Left lung (tissue), 10 donors: Measurements from ENCODE around the gene SERPINB4. TPM values are rescaled to one million over a fixed set of nuclear protein-coding genes. Genes with fewer than 3 reads are reported as not detected.

Experiments used
- ATAC-seq: fragments of 200-7000 bp; cut with Tn5 transposase; one replicate; pipeline ENCODE4 v1.9.1; 2020; ENCODE audit warnings: moderate library complexity
- DNase-seq, 4 donors: peaks; one replicate each; pipeline ENCODE4 v3.0.0-alpha.2; 2013 to 2020
- H3K27ac ChIP-seq, 2 donors: fragments of 200-600 bp; sonication (generic) in 1 of 2; one replicate each; pipeline versions ENCODE4 v1.5.0 to v1.8.0; 2020 to 2021
- H3K27me3 ChIP-seq, 2 donors: fragments of 200-600 bp; sonication (generic) in 1 of 2; one replicate each; pipeline versions ENCODE4 v1.5.0 to v1.8.0; 2020 to 2021
- H3K36me3 ChIP-seq, 2 donors: fragments of 200-600 bp; sonication (generic) in 1 of 2; one replicate each; pipeline versions ENCODE4 v1.5.0 to v1.8.0; 2020 to 2021
- H3K4me1 ChIP-seq, 2 donors: fragments of 200-600 bp; one replicate each; pipeline ENCODE4 v1.8.0; 2021
- H3K4me3 ChIP-seq, 2 donors: fragments of 200-600 bp; sonication (generic) in 1 of 2; one replicate each; pipeline versions ENCODE4 v1.5.0 to v1.8.0; 2020 to 2021; ENCODE audit warnings: mild to moderate bottlenecking in 1 of 2
- H3K9me3 ChIP-seq, 2 donors: fragments of 200-600 bp; sonication (generic) in 1 of 2; one replicate each; pipeline versions ENCODE4 v1.5.0 to v1.8.0; 2020 to 2021
- intact Hi-C, 2 donors: fragments of 100-400 bp; cut with DNase I; formaldehyde crosslinking; loops; one replicate each; pipeline versions ENCODE4 v1.11.2 to v1.14.2; 2022
- polyA plus RNA-seq, 6 donors: library from polyadenylated mRNA; unstranded; fragments of 120-200 nt; gene quantifications; one replicate each; pipeline ENCODE4 v1.2.1, GENCODE V29; 2013; ENCODE audit not compliant: insufficient read length in 6 of 6
- total RNA-seq, 2 donors: library from RNA; stranded (reverse); fragmentation: NEBNext Ultra II Directional; extraction: Animal tissue kit (Norgen Biotek cat#: 25700); gene quantifications; one replicate each; pipeline ENCODE4 v1.2.1, GENCODE V29; 2021
- TF ChIP-seq, protein P1 (sequence below), 2 donors: fragments of 200-600 bp; sonication (generic) in 1 of 2; IDR thresholded peaks; one replicate each; pipeline versions ENCODE4 v1.5.0 to v1.8.0; 2021; ENCODE audit warnings: antibody characterized with exemption in 2 of 2
- donor health status: DM: no; HTN: yes; CAD: no.
- donor health status: DM: no; HTN: no; CAD: no.

Gene SERPINB4
- total and polyA plus RNA-seq, 8 donors: 0.42 TPM; not detected in 7

DNA sequence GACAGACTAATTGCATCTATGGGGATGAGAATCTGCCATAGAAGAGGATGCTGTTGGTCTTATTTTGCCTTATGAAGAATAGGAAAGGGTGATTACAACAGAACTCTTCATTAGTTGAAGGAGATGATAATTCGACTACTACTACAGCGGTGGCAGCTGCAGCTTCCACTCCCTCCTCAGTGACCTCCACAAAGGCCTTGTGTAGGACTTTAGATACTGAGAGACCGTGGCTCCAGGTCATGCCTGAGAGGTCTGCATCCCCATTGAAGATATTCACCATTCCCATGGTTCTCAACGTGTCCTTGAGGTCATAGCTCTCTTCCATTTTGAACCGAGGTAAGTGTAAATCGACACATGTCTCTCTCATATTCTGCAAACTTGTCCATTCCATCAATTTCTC lies 6.4 kb downstream of the SERPINB4 start:
- Histone ChIP-seq H3K36me3 (no peaks in the 10 kb centered on the region), H3K4me3 (no peak overlapping the region), H3K27ac (no peak overlapping the region), H3K27me3 (no peaks in the 10 kb centered on the region), H3K4me1 (no peaks in the 10 kb centered on the region), H3K9me3 (peaks cover 0 to 7% of the 10 kb centered on the region in 2 donors)
- DNase-seq (no peak), ATAC-seq (no peak)
- intact Hi-C loops: no loop called here
- TF ChIP-seq, protein P1, sequence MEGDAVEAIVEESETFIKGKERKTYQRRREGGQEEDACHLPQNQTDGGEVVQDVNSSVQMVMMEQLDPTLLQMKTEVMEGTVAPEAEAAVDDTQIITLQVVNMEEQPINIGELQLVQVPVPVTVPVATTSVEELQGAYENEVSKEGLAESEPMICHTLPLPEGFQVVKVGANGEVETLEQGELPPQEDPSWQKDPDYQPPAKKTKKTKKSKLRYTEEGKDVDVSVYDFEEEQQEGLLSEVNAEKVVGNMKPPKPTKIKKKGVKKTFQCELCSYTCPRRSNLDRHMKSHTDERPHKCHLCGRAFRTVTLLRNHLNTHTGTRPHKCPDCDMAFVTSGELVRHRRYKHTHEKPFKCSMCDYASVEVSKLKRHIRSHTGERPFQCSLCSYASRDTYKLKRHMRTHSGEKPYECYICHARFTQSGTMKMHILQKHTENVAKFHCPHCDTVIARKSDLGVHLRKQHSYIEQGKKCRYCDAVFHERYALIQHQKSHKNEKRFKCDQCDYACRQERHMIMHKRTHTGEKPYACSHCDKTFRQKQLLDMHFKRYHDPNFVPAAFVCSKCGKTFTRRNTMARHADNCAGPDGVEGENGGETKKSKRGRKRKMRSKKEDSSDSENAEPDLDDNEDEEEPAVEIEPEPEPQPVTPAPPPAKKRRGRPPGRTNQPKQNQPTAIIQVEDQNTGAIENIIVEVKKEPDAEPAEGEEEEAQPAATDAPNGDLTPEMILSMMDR (IDR thresholded peaks at IDR 0.05): no peak

DNA sequence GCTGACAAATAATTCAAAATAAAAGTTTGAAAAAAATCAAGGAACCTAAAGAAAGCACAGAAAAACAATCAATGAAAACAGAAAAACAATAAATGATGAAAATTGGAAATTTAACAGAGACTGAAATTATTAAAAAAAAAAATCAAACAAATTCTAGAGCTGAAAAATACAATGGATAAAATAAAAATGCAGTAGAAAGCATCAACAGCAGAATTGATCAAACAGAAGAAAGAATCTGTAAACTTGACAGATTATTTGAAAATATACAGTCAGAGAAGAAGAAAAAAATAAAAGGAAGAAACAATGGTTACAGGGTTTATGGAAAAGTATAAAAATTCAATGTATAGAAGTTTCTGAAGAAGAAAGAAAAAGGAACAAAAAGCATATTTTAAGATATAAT lies 16.2 kb downstream of the SERPINB4 start:
- intact Hi-C loops: no loop called here
- no peaks in the 10 kb centered on the region for H3K27me3 ChIP-seq
- TF ChIP-seq, protein P1 (IDR thresholded peaks at IDR 0.05): no peak
- H3K4me3 ChIP-seq: no peak overlapping the region
- no peaks in the 10 kb centered on the region for H3K4me1 ChIP-seq
- peaks cover 0 to 60% of the 10 kb centered on the region in 2 donors for H3K9me3 ChIP-seq
- no peak for ATAC-seq
- H3K27ac ChIP-seq: no peak overlapping the region
- no peak for DNase-seq
- H3K36me3 ChIP-seq: no peaks in the 10 kb centered on the region

DNA sequence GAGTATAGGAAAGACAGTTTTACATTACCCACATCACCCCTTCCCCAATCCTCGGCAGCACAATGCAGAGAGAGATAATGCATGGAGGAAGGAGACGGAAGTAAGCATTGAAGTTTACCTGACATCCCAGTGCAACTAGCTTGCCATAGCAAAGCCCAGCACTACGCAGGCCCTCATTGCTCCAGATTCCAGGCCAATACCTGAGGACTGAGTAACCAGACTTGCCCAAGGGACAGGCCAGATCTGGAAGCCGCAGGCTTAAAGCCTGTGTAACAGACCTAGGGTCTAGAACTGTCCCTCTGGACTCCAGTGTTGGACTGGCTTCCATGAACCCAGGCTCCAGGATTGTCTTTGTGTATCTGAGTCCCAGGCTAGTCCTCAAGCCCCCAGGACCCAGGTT lies 17.6 kb downstream of the SERPINB4 start:
- Histone ChIP-seq H3K4me3 (no peak overlapping the region), H3K9me3 (peaks cover 0 to 53% of the 10 kb centered on the region in 2 donors), H3K4me1 (no peaks in the 10 kb centered on the region), H3K27ac (no peak overlapping the region), H3K36me3 (no peaks in the 10 kb centered on the region), H3K27me3 (no peaks in the 10 kb centered on the region)
- DNase-seq: no peak
- TF ChIP-seq, protein P1 (IDR thresholded peaks at IDR 0.05): no peak
- no peak for ATAC-seq
- intact Hi-C loops: no loop called here

DNA sequence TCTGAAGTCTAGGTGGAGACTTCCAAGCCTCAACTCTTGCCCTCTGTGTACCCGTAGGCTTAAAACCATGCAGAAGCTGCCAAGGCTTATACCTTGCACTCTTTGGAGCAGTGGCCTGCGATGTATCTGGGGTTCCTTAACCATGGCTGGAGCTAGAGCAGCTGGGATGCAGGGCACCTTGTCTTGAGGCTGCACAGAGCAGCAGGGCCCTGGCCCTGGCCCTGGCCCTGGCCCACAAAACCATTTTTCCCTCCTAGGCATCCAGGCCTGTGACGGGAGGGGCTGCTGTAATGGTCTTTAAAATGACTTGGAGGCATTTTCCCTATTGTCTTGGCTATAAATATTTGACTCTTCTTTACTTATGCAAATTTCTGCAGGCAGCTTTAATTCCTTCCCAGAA lies 19.2 kb downstream of the SERPINB4 start:
- no peaks in the 10 kb centered on the region for H3K4me1 ChIP-seq
- H3K9me3 ChIP-seq: peaks cover 0 to 47% of the 10 kb centered on the region in 2 donors
- TF ChIP-seq, protein P1 (IDR thresholded peaks at IDR 0.05): no peak
- intact Hi-C loops: no loop called here
- no peak overlapping the region for H3K27ac ChIP-seq
- no peaks in the 10 kb centered on the region for H3K27me3 ChIP-seq
- H3K36me3 ChIP-seq: no peaks in the 10 kb centered on the region
- DNase-seq (no peak), ATAC-seq (no peak)
- no peak overlapping the region for H3K4me3 ChIP-seq

DNA sequence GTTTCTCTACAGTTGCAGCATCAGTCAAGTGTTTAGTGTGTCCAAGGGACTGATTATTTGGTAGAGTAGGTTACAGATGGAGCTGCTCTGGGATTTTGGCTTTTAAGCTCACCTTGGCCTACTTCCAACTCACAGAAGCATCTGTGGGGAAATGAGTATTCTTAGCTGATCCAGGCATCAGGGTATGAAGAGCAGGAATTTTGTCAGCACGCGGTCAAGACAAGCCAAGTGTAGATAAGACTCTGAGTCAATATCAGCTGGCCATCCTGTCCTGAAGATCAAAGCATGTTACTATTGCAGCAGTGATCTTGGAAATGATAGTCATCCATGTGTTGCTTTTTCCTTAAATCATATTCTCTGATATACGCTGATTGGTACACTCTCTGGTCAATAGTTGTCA lies 24.4 kb downstream of the SERPINB4 start:
- no peak for ATAC-seq
- intact Hi-C loops: no loop called here
- TF ChIP-seq, protein P1 (IDR thresholded peaks at IDR 0.05): no peak
- Histone ChIP-seq H3K4me3 (no peak overlapping the region), H3K27me3 (no peaks in the 10 kb centered on the region), H3K36me3 (no peaks in the 10 kb centered on the region), H3K4me1 (no peaks in the 10 kb centered on the region), H3K9me3 (peaks cover 0 to 10% of the 10 kb centered on the region in 2 donors), H3K27ac (no peak overlapping the region)
- DNase-seq: no peak
